ENCODE data around the gene HCN2. TPM values are rescaled to one million over a fixed set of nuclear protein-coding genes. Genes with fewer than 3 reads are reported as not detected.

Gene HCN2
- polyA plus RNA-seq, 1 of the 3 experiments (the other 2 are of a cell fraction): 5.6 TPM

DNA sequence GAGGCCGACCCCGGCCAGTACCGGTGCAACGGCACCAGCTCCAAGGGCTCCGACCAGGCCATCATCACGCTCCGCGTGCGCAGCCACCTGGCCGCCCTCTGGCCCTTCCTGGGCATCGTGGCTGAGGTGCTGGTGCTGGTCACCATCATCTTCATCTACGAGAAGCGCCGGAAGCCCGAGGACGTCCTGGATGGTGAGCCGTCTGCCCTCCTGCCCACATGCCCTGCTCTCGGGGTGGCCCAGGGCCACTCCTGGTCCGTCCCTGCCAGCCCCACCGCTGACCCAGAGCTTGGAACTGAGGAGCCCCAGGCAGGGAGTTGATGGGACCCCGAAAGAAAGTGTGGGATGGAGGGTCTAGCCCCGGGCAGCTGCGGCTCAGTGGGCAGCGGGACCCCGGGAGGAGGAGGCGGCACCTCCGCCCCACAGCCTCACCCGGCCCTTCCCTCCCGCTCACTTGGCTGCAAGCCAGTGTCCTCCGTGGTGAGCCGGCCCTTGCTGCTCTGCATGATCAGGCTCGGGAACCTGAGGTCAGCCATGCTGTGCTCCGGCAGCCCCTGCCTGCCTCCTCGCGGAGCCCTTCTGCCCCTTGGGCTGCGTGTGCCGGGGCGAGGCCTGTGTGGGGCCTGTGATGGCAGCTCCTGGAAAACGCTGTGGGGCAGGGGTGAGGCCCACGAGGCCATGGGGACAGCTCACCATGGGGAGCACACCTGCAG is 8.1 kb upstream of the HCN2 start:
- Histone ChIP-seq H3K79me2 (ENCODE audit: insufficient read depth) (peaks cover 40% of the 10 kb centered on the region), H3K9ac (no peak overlapping the region), H3K4me3 (ENCODE audit: low read depth in 2 of 2, low read length in 1 of 2) (no peak overlapping the region), H3F3A (replicated peaks; ENCODE audit: insufficient read depth) (peaks cover 15% of the 10 kb centered on the region), H3K4me1 (ENCODE audit: control insufficient read depth in 1 of 2, insufficient read depth in 2 of 2, low read depth in 1 of 2, low read length in 1 of 2) (peaks cover 0 to 4% of the 10 kb centered on the region in 2 experiments; a peak in 3 of 4 replicates), H3K4me2 (no peak overlapping the region), H4K20me1 (ENCODE audit: insufficient read depth) (peaks cover 71% of the 10 kb centered on the region), H3K9me3 (no peaks in the 10 kb centered on the region), H3K27me3 (ENCODE audit: insufficient read depth) (no peaks in the 10 kb centered on the region), H3K9me2 (no peaks in the 10 kb centered on the region), H3K36me3 (replicated peaks in 1 of 2; ENCODE audit: control insufficient read depth in 1 of 2, insufficient read depth in 2 of 2, low read length in 1 of 2) (peaks cover 0 to 38% of the 10 kb centered on the region in 2 experiments), H2AFZ (ENCODE audit: low read depth) (no peak overlapping the region), H3K27ac (ENCODE audit: low read depth in 2 of 2, low read length in 1 of 2) (no peak overlapping the region)
- CTCF ChIA-PET: interaction anchor here (1.3 to 1.5 kb wide), 2 partner anchors 47 to 153 kb away, joined by 3 read pairs; no protein-coding TSS in a partner anchor
- TF ChIP-seq MAX (IDR thresholded peaks at IDR 0.05; ENCODE audit: low read depth) (no peak), CHD2 (IDR thresholded peaks at IDR 0.05; ENCODE audit: low read length, partially characterized antibody) (no peak), SIN3A (IDR thresholded peaks at IDR 0.05; ENCODE audit: borderline replicate concordance, low read depth, low read length) (no peak), MEF2A (IDR thresholded peaks at IDR 0.05; ENCODE audit: borderline replicate concordance, low read depth) (no peak), NRF1 (IDR thresholded peaks at IDR 0.05; ENCODE audit: low read depth, low read length) (no peak), EZH2phosphoT487 (IDR thresholded peaks at IDR 0.05; ENCODE audit: borderline replicate concordance, low read depth) (no peak), POLR2AphosphoS5 (IDR thresholded peaks at IDR 0.05; ENCODE audit: low read depth, low read length) (no peak), ELF1 (IDR thresholded peaks at IDR 0.05) (no peak), NFIC (IDR thresholded peaks at IDR 0.05; ENCODE audit: borderline replicate concordance) (no peak), GATA2 (CRISPR knock-in tag; IDR thresholded peaks at IDR 0.05) (no peak), FOXM1 (IDR thresholded peaks at IDR 0.05; ENCODE audit: low read depth) (no peak), JUND (IDR thresholded peaks at IDR 0.05) (no peak)
- TF ChIP-seq, protein P1, sequence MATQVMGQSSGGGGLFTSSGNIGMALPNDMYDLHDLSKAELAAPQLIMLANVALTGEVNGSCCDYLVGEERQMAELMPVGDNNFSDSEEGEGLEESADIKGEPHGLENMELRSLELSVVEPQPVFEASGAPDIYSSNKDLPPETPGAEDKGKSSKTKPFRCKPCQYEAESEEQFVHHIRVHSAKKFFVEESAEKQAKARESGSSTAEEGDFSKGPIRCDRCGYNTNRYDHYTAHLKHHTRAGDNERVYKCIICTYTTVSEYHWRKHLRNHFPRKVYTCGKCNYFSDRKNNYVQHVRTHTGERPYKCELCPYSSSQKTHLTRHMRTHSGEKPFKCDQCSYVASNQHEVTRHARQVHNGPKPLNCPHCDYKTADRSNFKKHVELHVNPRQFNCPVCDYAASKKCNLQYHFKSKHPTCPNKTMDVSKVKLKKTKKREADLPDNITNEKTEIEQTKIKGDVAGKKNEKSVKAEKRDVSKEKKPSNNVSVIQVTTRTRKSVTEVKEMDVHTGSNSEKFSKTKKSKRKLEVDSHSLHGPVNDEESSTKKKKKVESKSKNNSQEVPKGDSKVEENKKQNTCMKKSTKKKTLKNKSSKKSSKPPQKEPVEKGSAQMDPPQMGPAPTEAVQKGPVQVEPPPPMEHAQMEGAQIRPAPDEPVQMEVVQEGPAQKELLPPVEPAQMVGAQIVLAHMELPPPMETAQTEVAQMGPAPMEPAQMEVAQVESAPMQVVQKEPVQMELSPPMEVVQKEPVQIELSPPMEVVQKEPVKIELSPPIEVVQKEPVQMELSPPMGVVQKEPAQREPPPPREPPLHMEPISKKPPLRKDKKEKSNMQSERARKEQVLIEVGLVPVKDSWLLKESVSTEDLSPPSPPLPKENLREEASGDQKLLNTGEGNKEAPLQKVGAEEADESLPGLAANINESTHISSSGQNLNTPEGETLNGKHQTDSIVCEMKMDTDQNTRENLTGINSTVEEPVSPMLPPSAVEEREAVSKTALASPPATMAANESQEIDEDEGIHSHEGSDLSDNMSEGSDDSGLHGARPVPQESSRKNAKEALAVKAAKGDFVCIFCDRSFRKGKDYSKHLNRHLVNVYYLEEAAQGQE (IDR thresholded peaks at IDR 0.05; ENCODE audit: low read depth, low read length): no peak
- TF ChIP-seq, protein P2, sequence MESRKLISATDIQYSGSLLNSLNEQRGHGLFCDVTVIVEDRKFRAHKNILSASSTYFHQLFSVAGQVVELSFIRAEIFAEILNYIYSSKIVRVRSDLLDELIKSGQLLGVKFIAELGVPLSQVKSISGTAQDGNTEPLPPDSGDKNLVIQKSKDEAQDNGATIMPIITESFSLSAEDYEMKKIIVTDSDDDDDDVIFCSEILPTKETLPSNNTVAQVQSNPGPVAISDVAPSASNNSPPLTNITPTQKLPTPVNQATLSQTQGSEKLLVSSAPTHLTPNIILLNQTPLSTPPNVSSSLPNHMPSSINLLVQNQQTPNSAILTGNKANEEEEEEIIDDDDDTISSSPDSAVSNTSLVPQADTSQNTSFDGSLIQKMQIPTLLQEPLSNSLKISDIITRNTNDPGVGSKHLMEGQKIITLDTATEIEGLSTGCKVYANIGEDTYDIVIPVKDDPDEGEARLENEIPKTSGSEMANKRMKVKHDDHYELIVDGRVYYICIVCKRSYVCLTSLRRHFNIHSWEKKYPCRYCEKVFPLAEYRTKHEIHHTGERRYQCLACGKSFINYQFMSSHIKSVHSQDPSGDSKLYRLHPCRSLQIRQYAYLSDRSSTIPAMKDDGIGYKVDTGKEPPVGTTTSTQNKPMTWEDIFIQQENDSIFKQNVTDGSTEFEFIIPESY (IDR thresholded peaks at IDR 0.05; ENCODE audit: borderline replicate concordance, low read depth): no peak
- POLR2A ChIA-PET: no interaction called here
- no peak for DNase-seq
- 100% methylated on average over 2 of the region's 40 CpGs for WGBS (ENCODE audit: low lambda C conversion rate)
